DOHH2 (cell line): ENCODE results near the gene MAP3K1.

Experiments used
- CTCF ChIP-seq: fragments of 200-600 bp; sonication (generic); IDR thresholded peaks from one replicate; pipeline ENCODE4 v1.5.1; 2014; ENCODE audit warnings: antibody characterized with exemption, mild to moderate bottlenecking, low read depth, low read length; ENCODE audit not compliant: poor library complexity, severe bottlenecking
- EZH2phosphoT487 ChIP-seq: fragments of 200-600 bp; sonication (generic); IDR thresholded peaks from 2 replicates; pipeline ENCODE4 v1.6.1; 2017; ENCODE audit warnings: borderline replicate concordance, mild to moderate bottlenecking, antibody characterized with exemption, low read length, moderate library complexity, mixed read lengths

- TF ChIP-seq CTCF (peak; percentile 60), EZH2phosphoT487 (no peak)
These were observed 23.2 kb downstream of the MAP3K1 start for GRCh38 chr5:56838409-56839039.
